ENCODE measurements around the gene CDON. TPM values are rescaled to one million over a fixed set of nuclear protein-coding genes. Genes with fewer than 3 reads are reported as not detected.

The CDON gene
- total RNA-seq, 1 experiment from 2014 or later, result 17.2 TPM

DNA sequence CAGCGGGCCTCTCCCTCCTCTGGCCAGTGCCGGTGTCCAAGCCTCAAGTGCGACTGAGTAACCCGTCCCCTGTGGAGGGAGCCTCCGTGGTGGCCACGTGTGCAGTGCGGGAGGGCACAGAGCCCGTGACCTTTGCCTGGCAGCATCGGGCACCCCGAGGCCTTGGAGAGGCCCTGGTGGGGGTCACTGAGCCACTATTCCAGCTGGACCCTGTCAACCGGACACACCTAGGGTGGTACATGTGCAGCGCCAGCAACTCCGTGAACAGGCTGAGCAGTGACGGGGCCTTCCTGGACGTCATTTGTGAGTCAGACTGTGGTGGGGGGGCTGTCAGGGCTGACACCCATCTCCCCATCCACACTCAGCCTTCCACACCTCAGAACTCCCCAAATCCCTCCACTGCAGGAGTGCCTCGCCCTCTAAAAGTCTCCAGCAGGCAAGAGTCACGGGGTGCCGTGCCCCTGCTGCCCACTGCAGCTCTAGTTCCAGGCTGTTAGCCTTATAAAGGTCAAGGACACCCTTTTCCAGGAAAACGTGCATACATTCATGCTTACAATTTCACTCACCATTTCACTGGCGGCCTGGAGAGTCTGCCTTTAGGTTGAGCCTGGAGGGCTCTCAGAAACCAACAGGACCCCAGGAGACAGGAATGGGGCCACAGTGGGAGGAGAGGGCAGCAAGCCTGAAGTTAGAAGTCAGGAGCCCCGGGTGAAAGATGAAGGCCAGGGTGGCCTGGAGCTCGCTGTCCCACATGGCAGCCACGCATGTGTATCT, 114.2 kb downstream of the CDON start:
- H3K23me2 ChIP-seq (ENCODE audit: insufficient read length, low read depth, low read length, poor library complexity, severe bottlenecking), result no peaks in the 10 kb centered on the region
- no peaks in the 10 kb centered on the region for H3K9me3 Mint-ChIP-seq
- no peaks in the 10 kb centered on the region for H3K79me1 ChIP-seq (ENCODE audit: insufficient read depth, low read depth, low read length, poor library complexity, severe bottlenecking)
- no peak overlapping the region for H3K56ac ChIP-seq (ENCODE audit: insufficient read length, low read depth, low read length)
- no peak overlapping the region for H2BK12ac ChIP-seq (ENCODE audit: insufficient read length, low read depth, low read length)
- TF ChIP-seq, protein P1, sequence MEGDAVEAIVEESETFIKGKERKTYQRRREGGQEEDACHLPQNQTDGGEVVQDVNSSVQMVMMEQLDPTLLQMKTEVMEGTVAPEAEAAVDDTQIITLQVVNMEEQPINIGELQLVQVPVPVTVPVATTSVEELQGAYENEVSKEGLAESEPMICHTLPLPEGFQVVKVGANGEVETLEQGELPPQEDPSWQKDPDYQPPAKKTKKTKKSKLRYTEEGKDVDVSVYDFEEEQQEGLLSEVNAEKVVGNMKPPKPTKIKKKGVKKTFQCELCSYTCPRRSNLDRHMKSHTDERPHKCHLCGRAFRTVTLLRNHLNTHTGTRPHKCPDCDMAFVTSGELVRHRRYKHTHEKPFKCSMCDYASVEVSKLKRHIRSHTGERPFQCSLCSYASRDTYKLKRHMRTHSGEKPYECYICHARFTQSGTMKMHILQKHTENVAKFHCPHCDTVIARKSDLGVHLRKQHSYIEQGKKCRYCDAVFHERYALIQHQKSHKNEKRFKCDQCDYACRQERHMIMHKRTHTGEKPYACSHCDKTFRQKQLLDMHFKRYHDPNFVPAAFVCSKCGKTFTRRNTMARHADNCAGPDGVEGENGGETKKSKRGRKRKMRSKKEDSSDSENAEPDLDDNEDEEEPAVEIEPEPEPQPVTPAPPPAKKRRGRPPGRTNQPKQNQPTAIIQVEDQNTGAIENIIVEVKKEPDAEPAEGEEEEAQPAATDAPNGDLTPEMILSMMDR (conservative IDR thresholded peaks at IDR 0.05), result no peak
- no peaks in the 10 kb centered on the region for H3K79me2 ChIP-seq (ENCODE audit: insufficient read depth, low read length)
- no peak overlapping the region for H4K8ac ChIP-seq (replicated peaks; ENCODE audit: insufficient read length, low read depth, low read length)
- H3K4me1 ChIP-seq (ENCODE audit: insufficient read depth, low read length), result no peaks in the 10 kb centered on the region
- no peak overlapping the region for H3K4me3 Mint-ChIP-seq
- peaks cover 8 to 18% of the 10 kb centered on the region in 2 experiments for H3K4me1 Mint-ChIP-seq
- H2BK20ac ChIP-seq (ENCODE audit: low read depth, low read length, poor library complexity, severe bottlenecking), result no peak overlapping the region
- no peak overlapping the region for H3K4me2 ChIP-seq (ENCODE audit: insufficient read depth, insufficient read length, low read length)
- no peaks in the 10 kb centered on the region for H3K9me3 ChIP-seq (ENCODE audit: control insufficient read depth, low read depth, low read length)
- no peak overlapping the region for H3K23ac ChIP-seq (ENCODE audit: insufficient read length, low read depth, low read length)
- no peaks in the 10 kb centered on the region for H3K36me3 Mint-ChIP-seq (ENCODE audit: insufficient read depth in 1 of 3, low read depth in 3 of 3)
- H2BK15ac ChIP-seq (ENCODE audit: low read depth, low read length), result no peak overlapping the region
- no peak overlapping the region for H3T11ph ChIP-seq (ENCODE audit: low read length)
- WGBS (ENCODE audit: extremely low coverage, insufficient read length, low lambda C conversion rate), result no CpG with 5 or more reads among the region's 23 CpGs
- H3K14ac ChIP-seq (ENCODE audit: insufficient read depth, low read length), result no peak overlapping the region
- no peak for DNase-seq
- no peak overlapping the region for H4K91ac ChIP-seq (ENCODE audit: insufficient read length, low read depth, low read length)
- no peak overlapping the region for H3K27ac Mint-ChIP-seq
- no peak overlapping the region for H4K5ac ChIP-seq (ENCODE audit: insufficient read length, low read depth, low read length)
- H2BK5ac ChIP-seq (ENCODE audit: insufficient read length, low read length), result no peak overlapping the region
- no peaks in the 10 kb centered on the region for H3K27me3 ChIP-seq (ENCODE audit: insufficient read depth, low read length)
- H3K27me3 Mint-ChIP-seq (ENCODE audit: low read depth), result no peaks in the 10 kb centered on the region; the same call in 1 of the 2 replicates
- no peak overlapping the region for H3K18ac ChIP-seq (ENCODE audit: insufficient read length, low read depth, low read length)
- H2AK5ac ChIP-seq (ENCODE audit: insufficient read length, low read length), result no peak overlapping the region
- no peak overlapping the region for H3K9ac ChIP-seq (ENCODE audit: extremely low read depth, insufficient read length, low read length)
- H4K20me1 ChIP-seq (ENCODE audit: control insufficient read depth, insufficient read depth, insufficient read length), result no peaks in the 10 kb centered on the region
- H2BK120ac ChIP-seq (ENCODE audit: low read depth, low read length, poor library complexity, severe bottlenecking), result no peak overlapping the region
- H3K27ac ChIP-seq (ENCODE audit: insufficient read length, low read depth, low read length), result no peak overlapping the region
- no peak overlapping the region for H3K4ac ChIP-seq (ENCODE audit: low read depth, low read length)
- no peak overlapping the region for H2AFZ ChIP-seq (ENCODE audit: low read length)

Data from H9 (cell line).